Activated naive CD8-positive, alpha-beta T cell treated with anti-CD3 and anti-CD28 coated beads, Interleukin-2, amount 10 ng/mL, durations not matched to agents 7 days and 5 days (primary cell): ENCODE data around the gene GRIP2. TPM values are rescaled to one million over a fixed set of nuclear protein-coding genes. Genes with fewer than 3 reads are reported as not detected.
A peak's percentile ranks its signal among the peaks of the same experiment; 100 is the strongest.

Experiments
- ATAC-seq: fragments of 150-1000 bp; cut with Tn5 transposase; one replicate; pipeline ENCODE4 v1.10.0; 2021; ENCODE audit warnings: low read depth, moderate library complexity
- POLR2A ChIA-PET: fragments of 350-600 bp; sonication (Branson Sonifier 250); formaldehyde crosslinking; loops from one replicate; lab custom pipeline; 2021; ENCODE audit warnings: antibody characterized with exemption; lab: Charles Lee
- DNase-seq: peaks from one replicate; pipeline ENCODE4 v3.0.0; 2021
- H3K27ac Mint-ChIP-seq: one replicate; pipeline ENCODE4 v1.8.0; 2022; ENCODE audit warnings: mild to moderate bottlenecking, mixed read lengths
- H3K27me3 Mint-ChIP-seq: one replicate; pipeline ENCODE4 v1.8.0; 2022; ENCODE audit warnings: mild to moderate bottlenecking, moderate library complexity, mixed read lengths
- H3K36me3 Mint-ChIP-seq: one replicate; pipeline ENCODE4 v1.8.0; 2021; ENCODE audit warnings: mild to moderate bottlenecking, mixed read lengths
- H3K4me1 Mint-ChIP-seq: one replicate; pipeline ENCODE4 v1.8.0; 2021; ENCODE audit warnings: mixed read lengths
- H3K4me3 Mint-ChIP-seq: one replicate; pipeline ENCODE4 v1.8.0; 2022; ENCODE audit warnings: mild to moderate bottlenecking, moderate library complexity, mixed read lengths
- H3K9me3 Mint-ChIP-seq: one replicate; pipeline ENCODE4 v1.8.0; 2021; ENCODE audit warnings: mixed read lengths
- total RNA-seq, 2 experiments: library from RNA; stranded (reverse); gene quantifications; one replicate each; pipeline ENCODE4 v1.2.3, GENCODE V29; 2021

The GRIP2 gene
- total RNA-seq, 2 experiments from 2014 or later = not detected

DNA sequence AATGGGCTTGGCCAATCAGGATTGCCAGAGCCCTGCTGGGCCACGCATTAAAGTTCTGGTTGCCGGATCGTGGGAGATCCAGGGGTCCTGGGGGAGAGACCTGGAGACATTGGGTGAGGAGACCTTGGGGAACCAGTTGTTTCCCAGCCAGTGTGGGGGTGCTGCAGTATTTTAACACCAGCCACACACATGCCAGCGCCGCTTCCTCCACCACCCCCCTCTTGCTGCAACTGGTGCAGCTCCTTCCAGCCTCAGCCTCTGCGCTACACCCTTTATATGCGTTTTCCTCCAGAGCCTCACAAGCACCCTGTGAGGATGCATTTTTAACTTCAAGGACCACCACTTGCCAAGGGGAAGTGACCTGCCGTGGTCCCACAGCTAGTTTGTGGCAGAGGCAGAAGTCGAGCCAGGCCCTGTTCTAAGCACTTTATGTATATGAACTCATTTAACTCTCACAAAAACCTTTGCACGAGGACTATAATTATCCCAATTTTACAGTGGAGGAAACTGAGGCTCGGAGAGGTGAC, 29.4 kb upstream of the GRIP2 start:
- Mint-ChIP-seq H3K9me3 (no peaks in the 10 kb centered on the region), H3K27ac (peak overlapping the region; percentile 42), H3K4me3 (peak overlapping the region; percentile 10), H3K36me3 (no peaks in the 10 kb centered on the region), H3K27me3 (peaks cover 8% of the 10 kb centered on the region), H3K4me1 (peaks cover 16% of the 10 kb centered on the region)
- DNase-seq (no peak), ATAC-seq (no peak)
- POLR2A ChIA-PET = no interaction called here

DNA sequence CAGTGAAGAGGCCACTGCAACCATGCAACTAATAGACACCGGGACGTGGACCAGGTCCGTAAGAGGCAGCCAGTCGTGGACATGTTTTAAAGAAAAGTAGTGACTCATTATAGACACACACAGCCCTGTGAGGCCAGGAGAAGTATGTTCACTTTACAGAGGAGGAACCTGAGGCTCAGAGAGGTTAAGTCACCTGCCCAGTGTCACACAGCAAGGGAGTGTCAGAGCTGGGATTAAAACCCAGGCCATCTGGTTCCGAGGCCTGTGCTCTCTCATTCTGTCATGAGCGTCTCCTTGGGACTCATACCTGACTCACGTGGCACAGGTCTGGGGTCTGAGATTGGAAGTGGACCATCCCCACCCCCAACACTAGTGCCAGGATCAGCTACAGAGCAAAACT, 28.1 kb upstream of the GRIP2 start:
- Mint-ChIP-seq H3K9me3 (no peaks in the 10 kb centered on the region), H3K27ac (no peak overlapping the region), H3K4me1 (peaks cover 16% of the 10 kb centered on the region), H3K27me3 (peaks cover 7% of the 10 kb centered on the region), H3K36me3 (no peaks in the 10 kb centered on the region), H3K4me3 (no peak overlapping the region)
- no peak for ATAC-seq
- no peak for DNase-seq
- POLR2A ChIA-PET = no interaction called here

DNA sequence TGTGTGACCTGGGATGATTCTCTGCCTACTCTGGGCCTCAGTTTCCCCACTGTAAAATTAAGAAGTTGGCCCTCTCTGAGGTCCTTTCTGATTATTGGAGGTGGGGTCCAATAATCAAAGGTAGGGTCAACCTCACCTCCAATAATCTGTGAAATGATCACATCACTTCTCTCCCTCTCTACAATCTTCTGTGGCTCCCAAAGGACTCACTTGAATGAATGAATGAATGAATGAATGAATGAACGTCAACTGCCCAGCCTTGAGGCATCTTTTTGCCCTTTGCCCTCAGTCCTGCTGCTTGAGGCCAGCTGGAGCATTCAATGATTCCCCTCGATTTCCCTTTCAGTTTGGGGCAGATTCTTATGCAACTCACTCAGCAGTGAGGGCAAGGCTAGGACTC, 26.7 kb upstream of the GRIP2 start:
- H3K27me3 Mint-ChIP-seq = peaks cover 14% of the 10 kb centered on the region
- H3K4me3 Mint-ChIP-seq = no peak overlapping the region
- H3K9me3 Mint-ChIP-seq = no peaks in the 10 kb centered on the region
- POLR2A ChIA-PET = no interaction called here
- H3K4me1 Mint-ChIP-seq = peaks cover 26% of the 10 kb centered on the region
- no peak for ATAC-seq
- DNase-seq = no peak
- H3K36me3 Mint-ChIP-seq = no peaks in the 10 kb centered on the region
- H3K27ac Mint-ChIP-seq = no peak overlapping the region

DNA sequence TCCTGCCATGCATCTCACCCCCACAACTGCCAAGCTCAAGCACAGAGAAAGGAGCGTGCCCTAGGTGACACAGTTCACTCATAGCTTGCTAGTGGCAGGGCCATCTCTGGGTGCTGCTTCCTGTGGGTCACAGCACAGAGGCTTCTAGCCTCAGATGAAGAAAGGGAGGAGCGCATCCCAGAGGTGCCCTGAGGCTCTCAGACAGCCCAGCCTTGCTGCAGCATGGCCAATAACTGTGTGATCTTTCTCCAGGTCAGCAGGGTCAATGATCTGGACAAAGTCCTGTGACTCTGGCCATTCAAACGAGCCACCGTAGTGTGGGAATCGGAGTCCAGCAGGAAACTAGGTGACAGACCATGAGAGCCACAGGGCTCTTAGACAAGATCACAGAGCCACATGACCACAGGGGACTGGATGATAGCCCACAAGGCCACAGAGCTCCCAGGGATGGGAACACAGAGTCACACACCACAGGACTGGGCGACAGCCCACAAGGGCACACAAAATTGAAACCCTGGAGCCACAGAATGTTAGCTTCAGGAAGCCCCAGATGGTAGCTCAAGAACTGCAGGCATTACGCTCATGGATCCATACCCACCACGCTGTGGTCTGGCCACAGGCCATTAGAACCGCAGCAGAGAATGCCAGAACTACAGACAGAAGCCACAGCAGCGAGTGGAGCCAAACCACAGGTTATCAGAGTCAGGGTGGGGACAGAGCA, 25.9 kb upstream of the GRIP2 start:
- H3K4me3 Mint-ChIP-seq = no peak overlapping the region
- ATAC-seq = peak; percentile 36
- peak; percentile 46 for DNase-seq
- POLR2A ChIA-PET = no interaction called here
- H3K36me3 Mint-ChIP-seq = no peaks in the 10 kb centered on the region
- no peaks in the 10 kb centered on the region for H3K9me3 Mint-ChIP-seq
- peaks cover 28% of the 10 kb centered on the region for H3K4me1 Mint-ChIP-seq
- H3K27me3 Mint-ChIP-seq = peaks cover 18% of the 10 kb centered on the region
- no peak overlapping the region for H3K27ac Mint-ChIP-seq

DNA sequence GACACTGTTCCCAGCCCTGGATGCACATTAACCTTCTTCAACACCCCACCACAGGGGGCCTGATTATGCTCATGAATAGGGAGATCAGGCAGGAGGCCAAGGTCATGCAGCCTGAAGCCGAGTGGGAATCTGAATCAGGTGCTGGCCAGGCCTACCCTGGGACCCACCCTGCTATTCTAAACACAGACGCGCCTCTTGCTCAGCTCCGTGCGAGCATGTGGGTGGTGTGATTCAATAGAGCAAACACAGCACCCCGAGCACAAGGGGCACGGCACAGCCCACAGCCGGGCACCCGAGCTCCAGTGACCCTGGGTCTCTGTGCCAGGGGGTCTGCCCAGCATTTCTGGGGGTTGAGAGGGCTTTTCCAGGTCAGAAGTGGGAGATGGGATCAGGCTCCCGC, 24.6 kb upstream of the GRIP2 start:
- Mint-ChIP-seq H3K36me3 (no peaks in the 10 kb centered on the region), H3K27ac (no peak overlapping the region), H3K9me3 (no peaks in the 10 kb centered on the region), H3K4me3 (no peak overlapping the region), H3K27me3 (peaks cover 25% of the 10 kb centered on the region), H3K4me1 (peaks cover 24% of the 10 kb centered on the region)
- POLR2A ChIA-PET = no interaction called here
- DNase-seq (no peak), ATAC-seq (no peak)

DNA sequence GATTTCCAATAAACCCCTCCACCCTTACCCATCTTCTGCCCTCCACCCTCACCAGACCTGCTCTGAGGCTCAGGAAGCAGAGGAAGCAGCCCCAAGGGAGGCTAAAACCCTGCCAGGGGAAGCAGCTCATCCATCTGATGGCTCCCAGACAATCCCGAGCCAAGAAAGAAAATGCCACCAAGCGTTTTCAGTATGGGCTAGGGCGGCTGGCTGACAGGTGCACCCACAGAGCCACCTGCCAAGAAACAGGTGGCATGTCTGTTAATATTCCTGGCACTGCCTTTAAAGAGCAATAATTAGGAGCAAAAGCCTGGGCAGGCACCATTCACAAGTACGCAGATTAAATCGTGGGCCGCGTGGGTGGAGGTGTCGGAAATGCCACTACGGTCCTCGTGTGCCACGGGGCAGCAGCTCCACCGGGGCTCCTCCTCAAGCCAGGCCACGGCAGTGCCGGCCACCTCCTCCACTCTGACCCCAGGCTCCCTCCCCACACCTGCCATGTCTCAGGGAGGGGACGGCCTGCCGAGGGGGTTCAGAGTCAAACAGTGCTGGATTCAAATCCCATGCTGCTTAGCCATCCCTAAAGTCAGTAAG, 23.9 kb upstream of the GRIP2 start:
- peaks cover 28% of the 10 kb centered on the region for H3K27me3 Mint-ChIP-seq
- no peak overlapping the region for H3K27ac Mint-ChIP-seq
- ATAC-seq (no peak), DNase-seq (no peak)
- H3K9me3 Mint-ChIP-seq = no peaks in the 10 kb centered on the region
- POLR2A ChIA-PET = no interaction called here
- H3K36me3 Mint-ChIP-seq = no peaks in the 10 kb centered on the region
- H3K4me1 Mint-ChIP-seq = peaks cover 20% of the 10 kb centered on the region
- no peak overlapping the region for H3K4me3 Mint-ChIP-seq

DNA sequence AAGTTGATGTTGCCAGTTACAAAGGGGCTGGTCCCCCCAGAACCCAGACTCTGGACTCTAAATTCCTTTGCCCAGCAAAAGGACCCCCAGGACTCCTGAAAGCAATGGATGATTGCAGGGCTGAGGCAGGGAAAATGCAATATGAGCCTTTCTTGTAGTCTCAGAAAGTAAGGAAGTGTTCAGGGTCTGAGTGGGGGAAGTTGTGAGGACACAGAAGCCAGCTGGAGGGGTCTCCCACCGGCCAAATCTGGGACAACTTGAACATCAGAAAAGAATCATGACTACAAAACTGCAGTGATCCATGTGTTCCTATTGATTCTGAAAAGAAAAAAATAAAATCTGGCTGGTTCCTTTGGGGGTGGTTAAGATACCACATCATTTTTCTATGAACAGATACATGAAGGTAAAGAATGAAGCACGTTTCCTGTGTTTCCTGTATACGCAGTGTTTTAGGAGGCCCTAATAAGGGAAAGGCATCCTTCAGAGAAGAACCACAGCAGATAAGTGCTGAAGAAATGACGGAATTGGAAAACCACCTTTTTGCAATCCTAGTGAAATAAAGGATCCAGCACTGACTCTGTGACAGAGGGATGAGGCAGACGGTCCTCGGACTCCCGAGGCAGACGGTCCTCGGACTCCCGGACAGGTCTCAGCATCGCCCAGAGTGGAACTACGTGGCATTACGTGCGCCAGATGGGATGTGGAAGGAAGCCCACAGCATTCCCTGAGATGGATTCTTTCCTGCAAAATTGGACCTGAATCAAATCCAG, 22.2 kb upstream of the GRIP2 start:
- DNase-seq (no peak), ATAC-seq (no peak)
- peaks cover 28% of the 10 kb centered on the region for H3K27me3 Mint-ChIP-seq
- H3K27ac Mint-ChIP-seq = no peak overlapping the region
- H3K9me3 Mint-ChIP-seq = no peaks in the 10 kb centered on the region
- no peaks in the 10 kb centered on the region for H3K36me3 Mint-ChIP-seq
- no peak overlapping the region for H3K4me3 Mint-ChIP-seq
- POLR2A ChIA-PET = no interaction called here
- H3K4me1 Mint-ChIP-seq = peaks cover 20% of the 10 kb centered on the region

DNA sequence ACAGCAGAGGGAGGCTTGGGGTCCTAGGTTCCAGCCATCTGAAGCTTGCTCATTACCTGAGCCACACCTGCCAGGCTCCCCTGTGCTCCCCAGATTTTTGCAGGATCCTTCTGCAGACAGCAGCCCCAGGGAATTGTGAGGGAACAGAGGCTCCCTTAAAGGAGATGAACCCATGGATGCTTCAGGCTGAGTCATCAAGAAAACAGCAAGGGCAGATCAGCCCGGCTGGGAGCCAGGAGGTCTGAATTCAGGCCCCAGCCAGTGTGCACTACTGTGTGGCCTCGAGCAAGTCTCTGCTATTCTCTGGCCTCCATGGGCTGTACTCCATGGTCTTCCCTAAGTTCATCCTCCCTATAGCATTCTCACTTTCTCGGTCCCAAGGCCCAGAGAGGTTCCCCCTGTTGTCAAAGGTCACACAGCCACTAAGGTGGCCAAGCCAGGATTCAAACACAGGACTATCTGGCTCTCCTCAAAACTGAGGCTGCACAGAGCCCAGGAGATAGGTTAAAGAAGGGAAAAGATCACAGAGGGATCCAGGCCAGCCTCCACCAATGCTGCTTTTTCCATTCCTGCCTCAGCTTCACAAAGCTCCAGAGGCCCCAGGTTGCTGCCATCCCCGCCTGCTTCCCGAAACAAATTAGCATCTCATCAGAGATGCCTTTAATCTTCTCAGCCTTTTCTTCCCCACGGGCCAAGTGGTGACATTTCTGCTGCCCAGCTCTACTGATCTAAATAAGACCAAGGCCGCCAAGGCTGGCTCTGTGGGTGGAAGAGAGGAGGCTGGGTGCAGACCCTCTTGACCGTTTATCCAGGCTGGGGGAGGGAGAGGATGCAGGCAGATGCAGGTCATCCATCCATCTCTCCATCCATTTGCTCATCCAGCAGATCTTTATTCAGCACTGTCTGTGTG, 21.2 kb upstream of the GRIP2 start:
- Mint-ChIP-seq H3K27me3 (peaks cover 27% of the 10 kb centered on the region), H3K4me1 (peaks cover 22% of the 10 kb centered on the region), H3K27ac (no peak overlapping the region), H3K4me3 (no peak overlapping the region), H3K9me3 (no peaks in the 10 kb centered on the region), H3K36me3 (no peaks in the 10 kb centered on the region)
- POLR2A ChIA-PET = no interaction called here
- no peak for ATAC-seq
- no peak for DNase-seq

DNA sequence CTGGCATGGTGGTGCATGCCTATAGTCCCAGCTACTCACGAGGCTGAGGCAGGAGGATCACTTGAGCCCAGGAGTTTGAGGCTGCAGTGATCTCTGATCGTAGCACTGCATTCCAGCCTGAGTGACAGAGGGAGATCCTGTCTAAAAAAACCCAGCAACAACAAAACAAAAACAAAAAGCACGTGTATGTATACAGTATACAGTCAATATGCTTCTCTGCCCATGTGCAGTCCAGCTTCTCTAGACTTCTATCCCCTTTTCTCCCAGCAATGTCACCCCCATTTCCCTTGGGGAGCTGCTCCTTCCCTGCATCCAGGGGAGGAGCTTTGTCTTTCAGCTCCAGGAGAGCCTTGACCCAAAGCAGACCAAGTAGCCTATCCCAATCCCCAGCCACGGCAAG, 20.0 kb upstream of the GRIP2 start:
- POLR2A ChIA-PET = no interaction called here
- DNase-seq (no peak), ATAC-seq (no peak)
- Mint-ChIP-seq H3K4me3 (no peak overlapping the region), H3K36me3 (peaks cover 1% of the 10 kb centered on the region), H3K27ac (no peak overlapping the region), H3K9me3 (no peaks in the 10 kb centered on the region), H3K27me3 (peaks cover 37% of the 10 kb centered on the region), H3K4me1 (peaks cover 21% of the 10 kb centered on the region)

DNA sequence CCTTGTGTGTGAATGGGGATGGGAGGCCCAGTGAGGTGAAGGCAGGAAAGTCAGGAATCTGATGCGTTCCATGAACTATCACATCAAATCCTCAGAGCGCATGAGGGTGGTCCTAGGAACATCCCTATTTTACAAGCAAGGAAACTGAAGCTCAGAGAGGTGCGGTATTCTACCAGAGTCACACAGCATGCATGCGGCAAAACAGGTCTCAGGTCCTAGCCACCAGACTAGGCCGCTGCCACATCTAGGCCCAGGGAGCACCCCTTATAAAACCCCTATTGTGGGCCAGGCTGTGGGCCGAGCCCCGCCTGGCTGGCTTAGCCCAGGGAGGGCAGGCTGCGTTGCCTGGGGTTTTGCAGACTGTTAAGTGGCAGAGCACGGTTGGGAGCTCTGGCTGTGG, 17.9 kb upstream of the GRIP2 start:
- Mint-ChIP-seq H3K9me3 (no peaks in the 10 kb centered on the region), H3K27ac (no peak overlapping the region), H3K36me3 (peaks cover 1% of the 10 kb centered on the region), H3K4me1 (peaks cover 21% of the 10 kb centered on the region), H3K4me3 (no peak overlapping the region), H3K27me3 (peaks cover 53% of the 10 kb centered on the region)
- POLR2A ChIA-PET = no interaction called here
- ATAC-seq = no peak
- no peak for DNase-seq

DNA sequence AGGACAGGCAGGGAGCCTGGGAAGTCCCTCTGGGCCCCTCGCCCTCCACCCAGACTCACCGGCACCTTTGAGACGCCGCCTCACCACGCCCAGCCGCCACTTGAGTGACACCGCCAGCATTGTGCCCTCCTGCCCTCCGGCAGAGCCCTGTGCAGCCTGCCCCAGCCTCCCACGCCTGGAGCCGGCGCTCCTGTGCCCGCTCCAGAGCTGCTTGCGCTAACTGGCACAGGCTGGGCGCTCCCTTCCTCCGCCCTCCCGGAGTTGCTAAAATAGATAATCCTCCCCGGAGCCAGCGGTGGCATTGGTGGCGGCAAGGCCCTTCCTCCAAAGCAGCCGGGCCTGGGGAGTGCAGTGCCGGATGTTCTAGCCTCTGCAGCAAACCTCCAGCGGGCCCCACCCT, 15.7 kb upstream of the GRIP2 start:
- no peaks in the 10 kb centered on the region for H3K9me3 Mint-ChIP-seq
- H3K4me1 Mint-ChIP-seq = peaks cover 9% of the 10 kb centered on the region
- POLR2A ChIA-PET = no interaction called here
- peak; percentile 56 for ATAC-seq
- H3K4me3 Mint-ChIP-seq = peak overlapping the region; percentile 67
- no peak overlapping the region for H3K27ac Mint-ChIP-seq
- H3K36me3 Mint-ChIP-seq = peaks cover 1% of the 10 kb centered on the region
- H3K27me3 Mint-ChIP-seq = peaks cover 48% of the 10 kb centered on the region
- no peak for DNase-seq

DNA sequence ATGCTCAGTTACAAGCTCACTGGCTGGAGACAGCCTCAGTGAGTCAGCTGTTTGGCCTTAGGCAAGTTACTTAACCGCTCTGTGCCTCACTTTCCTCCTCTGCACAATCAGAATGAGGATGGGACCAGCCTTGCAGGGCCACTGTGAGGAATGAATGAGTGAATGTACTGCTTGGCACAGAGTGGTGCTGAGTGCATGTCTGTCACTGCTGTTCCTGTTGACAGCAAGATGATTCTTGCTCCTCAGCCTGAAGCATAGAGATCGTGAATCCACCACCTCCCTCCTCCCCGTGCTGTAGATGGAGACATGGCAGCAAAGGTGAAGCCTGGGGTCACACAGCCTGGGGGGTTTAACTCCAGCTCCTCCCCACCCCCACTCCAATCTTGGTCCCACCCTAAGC, 14.6 kb upstream of the GRIP2 start:
- H3K4me3 Mint-ChIP-seq = no peak overlapping the region
- peaks cover 41% of the 10 kb centered on the region for H3K27me3 Mint-ChIP-seq
- peaks cover 1% of the 10 kb centered on the region for H3K36me3 Mint-ChIP-seq
- no peak overlapping the region for H3K27ac Mint-ChIP-seq
- DNase-seq (no peak), ATAC-seq (no peak)
- peaks cover 9% of the 10 kb centered on the region for H3K4me1 Mint-ChIP-seq
- no peaks in the 10 kb centered on the region for H3K9me3 Mint-ChIP-seq
- POLR2A ChIA-PET = no interaction called here

DNA sequence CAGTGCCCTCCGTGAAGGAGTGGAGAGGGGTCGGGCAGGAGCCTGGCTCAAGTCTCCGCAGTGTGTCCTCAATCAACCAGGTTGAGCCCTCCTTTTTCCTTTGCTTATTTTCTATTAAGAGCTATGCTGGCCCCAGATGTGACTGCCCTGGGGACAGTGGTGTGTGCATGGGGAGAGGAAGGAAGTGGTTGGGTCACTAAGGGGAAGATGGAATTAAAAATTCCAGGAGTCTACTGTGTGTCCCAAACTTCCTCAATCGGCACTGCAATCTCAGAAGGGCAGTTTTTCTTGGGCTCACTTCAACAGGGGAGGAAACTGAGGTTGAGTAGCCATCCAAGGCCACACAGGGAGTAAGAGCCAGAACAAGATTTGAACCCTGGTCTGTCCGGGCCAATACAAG, 13.7 kb upstream of the GRIP2 start:
- peaks cover 1% of the 10 kb centered on the region for H3K36me3 Mint-ChIP-seq
- DNase-seq (no peak), ATAC-seq (no peak)
- H3K4me1 Mint-ChIP-seq = peaks cover 9% of the 10 kb centered on the region
- H3K9me3 Mint-ChIP-seq = no peaks in the 10 kb centered on the region
- POLR2A ChIA-PET = no interaction called here
- no peak overlapping the region for H3K27ac Mint-ChIP-seq
- no peak overlapping the region for H3K4me3 Mint-ChIP-seq
- peaks cover 40% of the 10 kb centered on the region for H3K27me3 Mint-ChIP-seq
